ENCODE data around the gene BLOC1S1. TPM values are rescaled to one million over a fixed set of nuclear protein-coding genes. Genes with fewer than 3 reads are reported as not detected.

The BLOC1S1 gene
- total RNA-seq, 1 donor from 2014 or later: 67.3 TPM

DNA sequence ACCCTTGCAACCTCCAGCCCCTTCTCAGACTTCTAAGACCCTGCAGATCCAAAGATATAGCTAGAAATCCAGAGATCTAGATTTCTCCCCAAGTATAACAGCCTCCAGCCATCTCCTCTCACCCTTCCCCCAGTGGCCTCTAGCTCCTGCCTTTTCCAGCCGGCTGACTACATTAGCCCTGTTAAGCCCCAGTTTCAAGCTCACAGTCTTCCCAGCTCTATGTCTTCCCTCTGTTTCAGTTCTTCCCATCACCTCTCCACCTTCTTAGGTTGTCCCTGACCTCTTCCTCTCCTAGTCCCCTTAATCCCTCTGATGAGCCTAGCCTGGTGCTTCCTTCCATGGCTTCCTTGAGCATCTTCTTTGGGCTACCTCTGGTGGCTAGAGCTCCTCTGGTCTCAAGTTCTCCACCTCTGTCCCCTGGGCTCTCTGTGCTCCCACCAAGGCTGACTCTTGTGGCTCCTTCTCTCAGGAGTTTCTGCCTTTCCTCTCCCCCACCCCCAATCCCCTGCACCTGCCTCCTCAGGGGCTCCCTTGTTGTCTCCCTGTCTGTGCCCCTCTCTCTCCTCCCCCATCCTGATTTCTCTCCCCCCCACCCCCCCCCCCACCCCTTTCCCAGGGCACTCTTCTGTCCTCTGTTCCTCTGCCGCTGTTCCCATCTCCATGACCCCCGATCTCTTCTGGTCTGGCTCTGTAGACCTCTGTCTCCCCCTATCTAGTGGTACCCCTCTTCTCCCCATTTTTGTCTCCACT lies 26.3 kb downstream of the BLOC1S1 start:
- H3K4me1 Mint-ChIP-seq (ENCODE audit: low read depth): peaks cover 48% of the 10 kb centered on the region
- H3K27me3 Mint-ChIP-seq (ENCODE audit: low read depth): no peaks in the 10 kb centered on the region
- TF ChIP-seq, protein P1, sequence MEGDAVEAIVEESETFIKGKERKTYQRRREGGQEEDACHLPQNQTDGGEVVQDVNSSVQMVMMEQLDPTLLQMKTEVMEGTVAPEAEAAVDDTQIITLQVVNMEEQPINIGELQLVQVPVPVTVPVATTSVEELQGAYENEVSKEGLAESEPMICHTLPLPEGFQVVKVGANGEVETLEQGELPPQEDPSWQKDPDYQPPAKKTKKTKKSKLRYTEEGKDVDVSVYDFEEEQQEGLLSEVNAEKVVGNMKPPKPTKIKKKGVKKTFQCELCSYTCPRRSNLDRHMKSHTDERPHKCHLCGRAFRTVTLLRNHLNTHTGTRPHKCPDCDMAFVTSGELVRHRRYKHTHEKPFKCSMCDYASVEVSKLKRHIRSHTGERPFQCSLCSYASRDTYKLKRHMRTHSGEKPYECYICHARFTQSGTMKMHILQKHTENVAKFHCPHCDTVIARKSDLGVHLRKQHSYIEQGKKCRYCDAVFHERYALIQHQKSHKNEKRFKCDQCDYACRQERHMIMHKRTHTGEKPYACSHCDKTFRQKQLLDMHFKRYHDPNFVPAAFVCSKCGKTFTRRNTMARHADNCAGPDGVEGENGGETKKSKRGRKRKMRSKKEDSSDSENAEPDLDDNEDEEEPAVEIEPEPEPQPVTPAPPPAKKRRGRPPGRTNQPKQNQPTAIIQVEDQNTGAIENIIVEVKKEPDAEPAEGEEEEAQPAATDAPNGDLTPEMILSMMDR (IDR thresholded peaks at IDR 0.05): no peak
- DNase-seq (ENCODE audit: low spot score): no peak
- H3K4me3 Mint-ChIP-seq (ENCODE audit: unreplicated experiment): peak overlapping the region; percentile 73
- peak overlapping the region; percentile 89 for H3K27ac Mint-ChIP-seq (ENCODE audit: unreplicated experiment)
- no peaks in the 10 kb centered on the region for H3K36me3 Mint-ChIP-seq (ENCODE audit: low read depth)
- no peaks in the 10 kb centered on the region for H3K9me3 Mint-ChIP-seq (ENCODE audit: low read depth)

DNA sequence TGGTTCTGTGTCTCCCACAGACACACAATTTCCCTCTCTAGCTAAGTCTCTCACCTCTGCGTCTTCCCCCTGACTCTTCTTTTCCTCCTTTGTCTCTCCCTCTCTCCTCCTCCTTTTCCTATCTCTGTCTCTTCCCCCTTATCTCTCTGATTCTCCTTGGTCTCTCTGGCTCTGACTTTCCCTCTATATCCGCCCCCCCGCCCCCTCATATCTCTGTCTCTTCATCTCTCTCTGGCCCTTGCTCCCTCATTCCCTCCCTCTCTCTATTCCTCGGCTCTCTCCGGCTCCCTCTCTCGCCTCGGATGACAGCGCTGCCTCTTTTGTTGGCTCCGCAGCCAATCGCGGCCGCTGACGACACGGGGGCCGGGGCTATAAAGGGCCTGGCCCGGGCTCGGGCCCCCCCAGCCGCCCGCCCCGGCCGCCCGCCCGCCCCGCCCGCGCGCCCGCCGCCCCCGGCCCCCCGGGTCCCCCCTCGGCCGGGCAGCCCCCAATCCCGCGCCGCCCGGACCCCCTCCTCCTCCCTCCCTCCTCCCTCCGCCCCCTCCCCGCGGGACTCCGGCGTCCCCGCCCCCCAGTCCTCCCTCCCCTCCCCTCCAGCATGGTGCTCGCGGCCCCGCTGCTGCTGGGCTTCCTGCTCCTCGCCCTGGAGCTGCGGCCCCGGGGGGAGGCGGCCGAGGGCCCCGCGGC lies 27.0 kb downstream of the BLOC1S1 start, which contains the start of gene GDF11:
Gene GDF11 (plus strand): TSS at position 404 of the 687 bp plus-strand sequence. CDS start 195 bp downstream, at position 599.
- Mint-ChIP-seq H3K27ac (ENCODE audit: unreplicated experiment) (peak within 1 kb of the TSS; percentile 89), H3K9me3 (ENCODE audit: low read depth) (no peaks in the 10 kb centered on the region), H3K27me3 (ENCODE audit: low read depth) (no peaks in the 10 kb centered on the region), H3K36me3 (ENCODE audit: low read depth) (no peaks in the 10 kb centered on the region), H3K4me3 (ENCODE audit: unreplicated experiment) (peak within 1 kb of the TSS; percentile 89), H3K4me1 (ENCODE audit: low read depth) (peaks cover 41% of the 10 kb centered on the region)
- TF ChIP-seq, protein P1 (IDR thresholded peaks at IDR 0.05): no peak
- DNase-seq (ENCODE audit: low spot score): no peak

- Mint-ChIP-seq H3K4me1 (ENCODE audit: low read depth) (peaks cover 35% of the 10 kb centered on the region), H3K36me3 (ENCODE audit: low read depth) (no peaks in the 10 kb centered on the region), H3K27ac (ENCODE audit: unreplicated experiment) (peak overlapping the region; percentile 76), H3K4me3 (ENCODE audit: unreplicated experiment) (peak overlapping the region; percentile 89), H3K9me3 (ENCODE audit: low read depth) (no peaks in the 10 kb centered on the region), H3K27me3 (ENCODE audit: low read depth) (no peaks in the 10 kb centered on the region)
- no peak for DNase-seq (ENCODE audit: low spot score)
- TF ChIP-seq, protein P1 (IDR thresholded peaks at IDR 0.05): peak; percentile 44
Observed at GRCh38 chr12:55743406-55744339, 27.8 kb downstream of the BLOC1S1 start.

GRCh38 chr12:55744340-55745030 lies 28.6 kb downstream of the BLOC1S1 start:
- peaks cover 35% of the 10 kb centered on the region for H3K4me1 Mint-ChIP-seq (ENCODE audit: low read depth)
- DNase-seq (ENCODE audit: low spot score): no peak
- H3K9me3 Mint-ChIP-seq (ENCODE audit: low read depth): no peaks in the 10 kb centered on the region
- H3K36me3 Mint-ChIP-seq (ENCODE audit: low read depth): peaks cover 4% of the 10 kb centered on the region
- H3K27ac Mint-ChIP-seq (ENCODE audit: unreplicated experiment): peak overlapping the region; percentile 76
- TF ChIP-seq, protein P1 (IDR thresholded peaks at IDR 0.05): no peak
- H3K4me3 Mint-ChIP-seq (ENCODE audit: unreplicated experiment): peak overlapping the region; percentile 89
- H3K27me3 Mint-ChIP-seq (ENCODE audit: low read depth): no peaks in the 10 kb centered on the region
